H1 (cell line): ENCODE measurements around the gene GXYLT1. TPM values are rescaled to one million over a fixed set of nuclear protein-coding genes. Genes with fewer than 3 reads are reported as not detected.

ENCODE experiments used
- CTCF ChIA-PET: fragments of 300-600 bp; sonication (Branson Sonifier 250); formaldehyde crosslinking; loops from one replicate; lab custom pipeline; 2021; ENCODE audit not compliant: partially characterized antibody; lab: Charles Lee
- POLR2A ChIA-PET: fragments of 300-600 bp; sonication (Branson Sonifier 250); formaldehyde crosslinking; loops from one replicate; lab custom pipeline; 2021; ENCODE audit warnings: inconsistent platforms; ENCODE audit not compliant: partially characterized antibody; lab: Charles Lee
- DNase-seq, 2 experiments: peaks; one replicate each; pipeline versions ENCODE4 v3.0.0 to v3.0.0-alpha.2; 2010 to 2022; ENCODE audit warnings: low spot score in 2 of 2, low read depth in 1 of 2, mixed read lengths in 1 of 2
- FAIRE-seq: peaks from 2 replicates; lab custom pipeline; 2011; peaks lifted over from hg19 to GRCh38; lab: Jason Lieb, UNC
- H2AFZ ChIP-seq: 2 replicates; pipeline ENCODE4 v1.8.1; 2012; ENCODE audit warnings: low read length, inconsistent platforms
- H2AK5ac ChIP-seq: 2 replicates; pipeline ENCODE4 v1.6.1; 2013; ENCODE audit warnings: low read depth, low read length
- H2BK120ac ChIP-seq: replicated peaks from 2 replicates; pipeline ENCODE3; 2013; ENCODE audit warnings: low read depth, low read length, inconsistent platforms
- H2BK12ac ChIP-seq: 2 replicates; pipeline ENCODE4 v1.6.1; 2013; ENCODE audit warnings: low read depth, low read length
- H2BK15ac ChIP-seq: 2 replicates; pipeline ENCODE4 v1.6.1; 2013; ENCODE audit warnings: low read length
- H2BK20ac ChIP-seq: 2 replicates; pipeline ENCODE4 v1.6.1; 2013; ENCODE audit warnings: low read length
- H2BK5ac ChIP-seq: 2 replicates; pipeline ENCODE4 v1.6.1; 2013; ENCODE audit warnings: low read depth, low read length
- H3K14ac ChIP-seq: 2 replicates; pipeline ENCODE4 v1.6.1; 2013; ENCODE audit warnings: inconsistent platforms; ENCODE audit not compliant: insufficient read length
- H3K18ac ChIP-seq: 2 replicates; pipeline ENCODE4 v1.6.1; 2013; ENCODE audit warnings: low read length; ENCODE audit errors: extremely low read depth
- H3K23ac ChIP-seq: 2 replicates; pipeline ENCODE4 v1.6.1; 2013; ENCODE audit warnings: inconsistent platforms; ENCODE audit not compliant: insufficient read length
- H3K23me2 ChIP-seq: 2 replicates; pipeline ENCODE4 v1.6.1; 2013; ENCODE audit warnings: low read depth, low read length
- H3K27ac ChIP-seq: 2 replicates; pipeline ENCODE4 v1.6.1; 2011; ENCODE audit warnings: low read depth, low read length, inconsistent platforms
- H3K27me3 ChIP-seq, 4 experiments: replicated peaks in 1 of 4; 1 replicate in 1 of 4; 2 replicates in 3 of 4; pipeline versions ENCODE4 v1.6.1 to v1.8.1; 2011 to 2013; ENCODE audit warnings: low read length in 3 of 4, mild to moderate bottlenecking in 3 of 4, inconsistent platforms in 2 of 4, mixed read lengths in 2 of 4, moderate library complexity in 1 of 4; ENCODE audit not compliant: control insufficient read depth in 3 of 4, insufficient read depth in 3 of 4; ENCODE audit errors: extremely low read depth in 1 of 4
- H3K36me3 ChIP-seq, 4 experiments: 2 replicates each; pipeline versions ENCODE4 v1.6.1 to v1.8.1; 2011 to 2013; ENCODE audit warnings: mild to moderate bottlenecking in 4 of 4, low read length in 3 of 4, moderate library complexity in 2 of 4, control low read depth in 1 of 4, inconsistent platforms in 1 of 4; ENCODE audit not compliant: insufficient read depth in 4 of 4, control insufficient read depth in 2 of 4
- H3K4ac ChIP-seq: replicated peaks from 2 replicates; pipeline ENCODE3; 2013; ENCODE audit warnings: low read length, low read depth, mixed read lengths, inconsistent platforms; ENCODE audit not compliant: insufficient read length
- H3K4me1 ChIP-seq, 4 experiments: replicated peaks in 1 of 4; 1 replicate in 1 of 4; 2 replicates in 3 of 4; pipeline versions ENCODE4 v1.6.1 to v1.8.1; 2011 to 2013; ENCODE audit warnings: low read length in 3 of 4, inconsistent platforms in 2 of 4, mixed read lengths in 1 of 4; ENCODE audit not compliant: insufficient read depth in 4 of 4, control insufficient read depth in 3 of 4
- H3K4me2 ChIP-seq, 2 experiments: 2 replicates each; pipeline versions ENCODE4 v1.6.1 to v1.8.1; 2011 to 2013; ENCODE audit warnings: low read depth in 2 of 2, low read length in 2 of 2, control low read depth in 1 of 2, inconsistent platforms in 1 of 2, mild to moderate bottlenecking in 1 of 2; ENCODE audit not compliant: insufficient read depth in 1 of 2
- H3K4me3 ChIP-seq, 4 experiments: fragments of 200-600, 300-600 bp in 1 of 4; sonication (generic), shearing (Covaris generic), sonication (Bioruptor Twin) in 1 of 4; 2 replicates each; pipeline versions ENCODE4 v1.5.1 to v1.8.1; 2011 to 2016; ENCODE audit warnings: low read length in 4 of 4, low read depth in 3 of 4, control low read depth in 2 of 4, inconsistent platforms in 2 of 4, mild to moderate bottlenecking in 2 of 4, mixed read lengths in 1 of 4, moderate library complexity in 1 of 4; ENCODE audit not compliant: insufficient read depth in 2 of 4; ENCODE audit errors: extremely low read depth in 1 of 4
- H3K56ac ChIP-seq: replicated peaks from 2 replicates; pipeline ENCODE3; 2013; ENCODE audit warnings: low read depth, mild to moderate bottlenecking, mixed read lengths, low read length, inconsistent platforms; ENCODE audit not compliant: insufficient read length
- H3K79me1 ChIP-seq: 2 replicates; pipeline ENCODE4 v1.6.1; 2013; ENCODE audit warnings: low read depth, low read length, control low read depth
- H3K79me2 ChIP-seq, 2 experiments: 2 replicates each; pipeline versions ENCODE4 v1.6.1 to v1.8.1; 2012 to 2013; ENCODE audit warnings: low read length in 2 of 2, mild to moderate bottlenecking in 2 of 2, inconsistent platforms in 1 of 2; ENCODE audit not compliant: insufficient read depth in 2 of 2, control insufficient read depth in 1 of 2
- H3K9ac ChIP-seq, 4 experiments: replicated peaks in 1 of 4; 1 replicate in 1 of 4; 2 replicates in 3 of 4; pipeline versions ENCODE4 v1.6.1 to v1.8.1; 2011 to 2013; ENCODE audit warnings: low read depth in 3 of 4, low read length in 3 of 4, control low read depth in 2 of 4, mild to moderate bottlenecking in 2 of 4, moderate library complexity in 2 of 4, inconsistent platforms in 1 of 4; ENCODE audit errors: extremely low read depth in 1 of 4
- H3K9me3 ChIP-seq, 2 experiments: 2 replicates each; pipeline versions ENCODE4 v1.6.1 to v1.8.1; 2012 to 2013; ENCODE audit warnings: mild to moderate bottlenecking in 2 of 2, moderate library complexity in 2 of 2, control low read depth in 1 of 2, inconsistent platforms in 1 of 2, low read depth in 1 of 2, low read length in 1 of 2, mixed read lengths in 1 of 2; ENCODE audit not compliant: insufficient read depth in 2 of 2
- H4K20me1 ChIP-seq, 2 experiments: replicated peaks in 1 of 2; 2 replicates each; pipeline versions ENCODE3 to v1.8.1; 2011 to 2013; ENCODE audit warnings: inconsistent platforms in 2 of 2, low read length in 2 of 2, mild to moderate bottlenecking in 1 of 2; ENCODE audit not compliant: insufficient read depth in 2 of 2, control insufficient read depth in 1 of 2
- H4K5ac ChIP-seq: 2 replicates; pipeline ENCODE4 v1.6.1; 2013; ENCODE audit warnings: low read length, low read depth, mixed read lengths, inconsistent platforms; ENCODE audit not compliant: insufficient read length
- H4K8ac ChIP-seq: 2 replicates; pipeline ENCODE4 v1.8.0; 2013; ENCODE audit warnings: mild to moderate bottlenecking, moderate library complexity, low read length, inconsistent platforms; ENCODE audit not compliant: insufficient read depth; ENCODE audit errors: extremely low read depth
- H4K91ac ChIP-seq: replicated peaks from 2 replicates; pipeline ENCODE3; 2013; ENCODE audit warnings: low read length, mixed read lengths, inconsistent platforms; ENCODE audit not compliant: insufficient read length
- CBX5 ChIP-seq: fragments of 300-800, 300-1000 bp; sonication (generic); IDR thresholded peaks from 2 replicates; pipeline ENCODE4 v1.7.1; 2016; ENCODE audit warnings: antibody characterized with exemption, low read length, low read depth
- HDAC6 ChIP-seq: IDR thresholded peaks from one replicate; pipeline ENCODE4 v1.7.1; 2012; ENCODE audit warnings: low read depth, mild to moderate bottlenecking, inconsistent platforms, low read length, moderate library complexity
- SUZ12 ChIP-seq: fragments of 200-600 bp; sonication (generic); IDR thresholded peaks from 2 replicates; pipeline ENCODE4 v1.6.1; 2012; ENCODE audit warnings: mild to moderate bottlenecking, inconsistent platforms, low read length, moderate library complexity, mixed read lengths
- WGBS, 2 experiments: shearing (Covaris generic) in 1 of 2; methylation state at CpG; one replicate each; pipeline versions ENCODE4 v1.1.6 to v1.1.7; 2013 to 2015; ENCODE audit warnings: low lambda C conversion rate in 2 of 2, mixed read lengths in 2 of 2, inconsistent platforms in 1 of 2, low coverage in 1 of 2, missing lambda C conversion rate in 1 of 2; ENCODE audit not compliant: insufficient replicate concordance in 2 of 2, insufficient coverage in 1 of 2, insufficient read length in 1 of 2; ENCODE audit errors: extremely low coverage in 1 of 2, missing lambda C conversion rate in 1 of 2; 5-methylcytosine and 5-hydroxymethylcytosine counted together
- polyA plus RNA-seq, 7 experiments: library from polyadenylated mRNA; depleted of rRNA in 3 of 7; stranded (reverse) in 5 of 7; unstranded in 2 of 7; fragments of >200 nt in 5 of 7; fragments of 200-250 nt in 2 of 7; gene quantifications; 1 replicate in 5 of 7; 2 replicates in 1 of 7; 4 replicates in 1 of 7; pipeline versions ENCODE4 v1.2.1 to v1.2.3, GENCODE V29; 2011 to 2013; ENCODE audit warnings: missing spikeins in 2 of 7, mixed read lengths in 2 of 7
- total RNA-seq: library from RNA; stranded (reverse); fragmentation: NEBNext Ultra II Directional; extraction: Animal tissue kit (Norgen Biotek cat#: 25700); gene quantifications from 2 replicates; pipeline ENCODE4 v1.2.1, GENCODE V29; 2021
- TF ChIP-seq, protein P1 (sequence below): IDR thresholded peaks from 2 replicates; pipeline ENCODE4 v1.6.1; 2012; ENCODE audit warnings: inconsistent platforms

GXYLT1 gene
- total and polyA plus RNA-seq, 2 of the 8 experiments (the other 6 are each of a cell fraction or from before 2014, with no cell fraction given) = 3.1 to 10.7 TPM

DNA sequence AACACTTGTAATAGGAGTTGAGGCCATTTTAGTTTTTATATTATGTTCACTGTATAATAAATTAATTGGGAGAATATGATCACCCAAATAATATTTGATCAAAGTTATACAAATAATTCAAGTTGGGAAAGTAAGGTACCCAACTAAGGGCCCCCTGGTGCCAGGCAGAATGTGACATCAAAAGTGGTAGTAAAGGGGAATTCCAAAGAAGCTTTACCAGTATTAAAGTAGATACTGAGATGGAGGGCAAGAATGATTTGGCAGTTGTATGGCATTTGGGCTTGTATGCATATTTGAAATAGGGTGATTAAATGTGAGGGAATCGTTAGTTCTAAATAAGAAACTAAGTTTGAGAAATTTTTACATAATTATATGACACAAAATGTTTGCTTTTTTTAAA, 17.7 kb downstream of the GXYLT1 start:
- H2BK15ac ChIP-seq = no peak overlapping the region
- no peak overlapping the region for H3K4me2 ChIP-seq
- H3K79me1 ChIP-seq = no peaks in the 10 kb centered on the region
- no peaks in the 10 kb centered on the region for H3K23me2 ChIP-seq
- H4K5ac ChIP-seq = no peak overlapping the region
- no peak overlapping the region for H3K4me3 ChIP-seq
- DNase-seq (no peak), FAIRE-seq (no peak)
- no peaks in the 10 kb centered on the region for H3K9me3 ChIP-seq
- no peak overlapping the region for H2BK5ac ChIP-seq
- H4K91ac ChIP-seq = no peak overlapping the region
- no peak overlapping the region for H3K4ac ChIP-seq
- ChIA-PET CTCF (interaction anchor here (1.8 kb wide), 1 partner anchor 212 kb away, joined by 5 read pairs; no protein-coding TSS in a partner anchor), POLR2A (no interaction called here)
- no peak overlapping the region for H3K27ac ChIP-seq
- peaks cover 0 to 5% of the 10 kb centered on the region in 2 experiments for H4K20me1 ChIP-seq
- H3K79me2 ChIP-seq = peaks cover 0 to 29% of the 10 kb centered on the region in 2 experiments; a peak in 2 of 4 replicates
- H3K4me1 ChIP-seq = peaks cover 0 to 10% (median 6%) of the 10 kb centered on the region in 4 experiments; a peak in 5 of 7 replicates
- H2AK5ac ChIP-seq = no peak overlapping the region
- H3K27me3 ChIP-seq = no peaks in the 10 kb centered on the region
- 74% methylated on average over 1 of the region's 1 CpG; no CpG with 5 or more reads in 1 of the 2 experiments for whole genome bisulfite sequencing, 2 experiments
- no peak overlapping the region for H2BK20ac ChIP-seq
- no peaks in the 10 kb centered on the region for H3K36me3 ChIP-seq
- no peak for TF ChIP-seq HDAC6
- TF ChIP-seq, protein P1, sequence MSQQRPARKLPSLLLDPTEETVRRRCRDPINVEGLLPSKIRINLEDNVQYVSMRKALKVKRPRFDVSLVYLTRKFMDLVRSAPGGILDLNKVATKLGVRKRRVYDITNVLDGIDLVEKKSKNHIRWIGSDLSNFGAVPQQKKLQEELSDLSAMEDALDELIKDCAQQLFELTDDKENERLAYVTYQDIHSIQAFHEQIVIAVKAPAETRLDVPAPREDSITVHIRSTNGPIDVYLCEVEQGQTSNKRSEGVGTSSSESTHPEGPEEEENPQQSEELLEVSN = no peak
- TF ChIP-seq CBX5 = no peak
- no peak for TF ChIP-seq SUZ12
- no peak overlapping the region for H3K18ac ChIP-seq
- no peak overlapping the region for H3K14ac ChIP-seq
- H2BK12ac ChIP-seq = no peak overlapping the region
- H2AFZ ChIP-seq = no peak overlapping the region
- no peak overlapping the region for H2BK120ac ChIP-seq
- H3K23ac ChIP-seq = no peak overlapping the region
- H3K56ac ChIP-seq = no peak overlapping the region
- no peak overlapping the region for H3K9ac ChIP-seq
- no peak overlapping the region for H4K8ac ChIP-seq
